ENCODE measurements around the gene SLC10A2.
"Not testable (repeated sequence)": the region's sequence is repeated elsewhere in the genome, so short reads cannot be mapped to it uniquely, and the experiment has no call there.

SLC10A2 gene, protein sequence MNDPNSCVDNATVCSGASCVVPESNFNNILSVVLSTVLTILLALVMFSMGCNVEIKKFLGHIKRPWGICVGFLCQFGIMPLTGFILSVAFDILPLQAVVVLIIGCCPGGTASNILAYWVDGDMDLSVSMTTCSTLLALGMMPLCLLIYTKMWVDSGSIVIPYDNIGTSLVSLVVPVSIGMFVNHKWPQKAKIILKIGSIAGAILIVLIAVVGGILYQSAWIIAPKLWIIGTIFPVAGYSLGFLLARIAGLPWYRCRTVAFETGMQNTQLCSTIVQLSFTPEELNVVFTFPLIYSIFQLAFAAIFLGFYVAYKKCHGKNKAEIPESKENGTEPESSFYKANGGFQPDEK

DNA sequence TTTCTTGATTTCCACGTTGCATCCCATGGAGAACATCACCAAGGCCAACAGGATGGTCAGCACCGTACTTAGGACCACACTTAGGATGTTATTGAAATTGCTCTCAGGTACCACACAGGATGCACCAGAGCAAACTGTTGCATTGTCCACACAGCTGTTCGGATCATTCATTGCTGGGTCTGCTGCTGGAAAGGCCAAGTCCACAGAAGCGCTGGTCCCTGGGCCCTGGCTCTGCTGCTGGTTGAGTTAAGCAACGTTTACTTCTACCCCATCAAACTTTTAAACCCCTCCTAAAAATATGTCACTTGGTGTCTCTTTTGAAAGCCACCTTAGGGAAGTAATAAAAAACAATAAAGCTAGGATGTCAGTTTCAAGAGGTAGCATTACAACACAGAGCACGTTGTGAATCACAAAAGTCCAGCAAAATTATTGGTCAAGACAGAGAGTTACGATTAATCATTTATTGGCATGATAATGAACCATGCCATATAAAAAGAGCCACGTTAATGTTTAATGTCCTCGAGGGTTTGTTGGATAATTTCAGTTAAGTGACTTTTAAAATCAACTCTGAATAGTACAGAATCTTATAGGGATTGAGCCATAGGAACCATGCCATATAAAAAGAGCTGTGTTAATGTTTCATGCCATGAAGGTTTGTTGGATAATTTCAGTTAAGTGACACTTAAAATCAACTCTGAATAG, at the start of gene SLC10A2:
Gene SLC10A2 (minus strand): TSS at position 339 of the 702 bp plus-strand sequence. CDS start 168 bp downstream, at position 171.
- DNase-seq (no peak), ATAC-seq (no peak)

GRCh38 chr13:103107580-103107979, 41.4 kb upstream of the SLC10A2 start:
- no peak for DNase-seq
- no peak for ATAC-seq

- no peak for ATAC-seq
- no peak for DNase-seq
Observed at GRCh38 chr13:103104340-103104739, 38.1 kb upstream of the SLC10A2 start.

- ATAC-seq, DNase-seq: not testable (repeated sequence)
Observed at GRCh38 chr13:103103456-103103855, 37.2 kb upstream of the SLC10A2 start.

DNA sequence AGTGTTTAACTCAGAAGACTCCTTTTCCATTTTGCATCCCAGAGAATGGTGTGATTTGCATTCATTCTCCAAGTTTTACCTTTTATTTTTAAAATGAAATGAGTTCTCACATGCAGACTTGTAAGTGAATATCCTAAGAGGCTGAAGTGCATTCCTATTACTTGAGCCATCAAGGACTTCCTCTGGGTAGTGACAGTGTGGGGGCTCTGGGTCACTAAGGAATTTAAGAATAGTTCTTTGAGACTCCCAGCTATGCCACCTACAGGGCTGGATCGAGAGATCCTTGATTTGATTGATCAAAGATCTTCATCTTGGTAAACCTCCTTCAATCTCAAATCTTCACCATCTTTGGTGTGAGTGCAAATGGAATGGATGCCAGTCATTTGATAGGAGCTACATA, 36.3 kb upstream of the SLC10A2 start:
- ATAC-seq (no peak), DNase-seq (no peak)

DNA sequence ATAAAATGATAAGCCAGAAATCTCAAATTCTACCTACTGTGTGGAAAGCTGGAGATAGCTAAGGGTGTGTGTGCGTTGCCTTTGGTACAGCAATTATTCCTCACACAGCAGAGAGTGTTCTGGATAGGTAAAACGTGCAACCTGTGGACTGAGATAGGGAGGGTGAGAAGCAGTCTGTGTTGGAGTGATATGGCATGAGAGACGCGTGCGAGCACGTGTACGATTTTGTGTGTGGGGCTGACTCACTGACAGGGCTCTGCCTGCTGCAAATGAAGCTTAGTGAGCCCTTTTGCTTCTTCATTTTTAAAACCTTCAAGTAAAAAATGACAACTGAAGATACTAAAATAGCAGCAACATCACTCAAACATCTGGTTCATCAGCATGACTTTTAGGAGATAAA, 35.7 kb upstream of the SLC10A2 start:
- DNase-seq (no peak), ATAC-seq (no peak)

DNA sequence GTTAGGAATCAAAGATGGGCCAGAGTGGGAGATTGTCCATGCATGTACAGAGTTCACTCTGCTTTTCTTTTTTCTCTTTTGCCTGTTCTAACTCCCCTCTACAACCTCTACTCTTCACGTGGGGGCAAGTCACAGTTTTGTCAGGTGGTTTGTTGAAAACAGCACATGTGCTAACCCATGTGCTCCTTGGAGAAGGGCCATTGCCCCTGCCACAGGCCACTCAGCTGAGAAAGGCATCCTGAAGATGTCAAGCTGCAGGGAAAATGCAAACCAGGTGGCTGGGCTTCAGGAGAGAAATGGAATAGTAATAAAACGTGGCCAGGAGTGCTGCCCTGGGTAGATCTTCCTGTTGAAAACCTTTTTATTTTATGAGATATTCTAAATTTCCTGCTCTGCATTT, 35.3 kb upstream of the SLC10A2 start:
- ATAC-seq (no peak), DNase-seq (no peak)

GRCh38 chr13:103100830-103101229, 34.6 kb upstream of the SLC10A2 start:
- ATAC-seq (no peak), DNase-seq (no peak)

DNA sequence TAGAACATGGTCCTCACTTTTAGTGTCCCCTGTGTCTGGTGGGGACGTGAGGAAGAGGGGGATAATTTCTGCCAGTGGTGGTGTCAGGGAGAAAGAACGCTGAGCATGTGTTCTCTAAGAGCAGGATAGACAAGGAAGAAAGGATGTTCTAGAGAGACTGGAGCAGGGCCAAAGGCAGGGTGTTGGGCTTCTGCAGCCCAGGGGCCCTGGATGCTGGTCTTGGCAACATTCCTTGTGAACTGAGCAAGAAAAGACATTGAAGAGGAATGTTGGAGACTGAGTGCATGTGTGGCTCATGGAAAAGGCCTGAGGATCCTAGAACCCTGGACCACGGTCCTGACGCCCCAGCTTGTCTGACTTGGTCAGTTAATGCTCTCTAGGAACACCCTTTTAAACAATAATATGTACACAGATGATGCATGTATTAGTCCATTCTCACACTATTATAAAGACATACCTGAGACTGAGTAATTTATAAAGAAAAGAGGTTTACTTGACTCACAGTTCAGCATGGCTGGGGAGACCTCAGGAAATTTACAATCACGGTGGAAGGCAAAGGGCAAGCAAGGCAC, 33.6 kb upstream of the SLC10A2 start:
- ATAC-seq (no peak), DNase-seq (no peak)

DNA sequence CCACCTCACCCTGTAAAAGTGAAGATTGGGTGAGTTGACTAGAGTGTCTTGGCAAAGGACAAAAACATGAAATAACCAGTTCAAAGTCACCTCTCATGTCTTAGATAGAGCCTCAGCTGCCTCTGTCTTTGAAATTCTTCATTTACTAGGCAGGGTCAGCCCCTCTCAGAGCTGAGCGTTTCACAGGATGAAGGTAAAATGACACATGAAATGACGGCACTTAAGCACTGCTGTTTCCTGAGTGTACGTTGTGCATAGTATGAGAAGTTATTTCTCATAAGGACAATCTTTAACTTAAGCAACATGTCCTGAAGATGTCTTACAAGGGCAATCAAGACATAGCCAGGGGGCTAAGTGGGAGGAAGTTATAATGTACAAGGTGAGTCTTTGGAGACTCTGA, 32.3 kb upstream of the SLC10A2 start:
- ATAC-seq (no peak), DNase-seq (no peak)

DNA sequence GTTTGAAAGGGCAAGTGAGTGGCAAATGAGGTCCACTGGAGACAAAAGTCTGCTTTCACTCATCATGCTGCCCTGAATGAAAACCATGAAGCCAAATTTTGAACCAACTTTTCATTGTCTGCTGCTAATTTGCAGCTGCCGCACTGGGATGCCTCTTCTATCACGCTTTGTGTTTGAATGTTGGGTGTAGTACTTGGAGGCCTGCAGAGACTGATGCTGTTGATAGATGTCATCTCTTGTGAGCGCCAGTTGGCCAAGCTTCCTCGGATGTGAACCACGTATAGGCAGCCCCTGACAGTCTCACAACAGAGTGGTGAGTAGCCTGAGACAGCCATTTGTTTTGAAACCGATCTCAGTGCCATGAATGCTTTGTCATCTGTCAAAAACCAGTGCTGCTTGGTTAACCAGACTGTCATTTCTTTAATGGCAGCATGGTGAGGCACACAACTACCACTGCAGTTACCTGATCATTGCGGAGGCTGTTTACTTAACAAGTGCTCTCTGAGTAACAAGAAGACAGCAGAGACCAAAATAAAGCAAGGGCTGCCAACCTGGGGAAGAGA, 31.2 kb upstream of the SLC10A2 start:
- ATAC-seq = no peak
- DNase-seq = no peak

GRCh38 chr13:103093649-103094048, 27.4 kb upstream of the SLC10A2 start:
- not testable (repeated sequence) for DNase-seq, ATAC-seq

GRCh38 chr13:103087275-103087674, 21.1 kb upstream of the SLC10A2 start:
- no peak for ATAC-seq

DNA sequence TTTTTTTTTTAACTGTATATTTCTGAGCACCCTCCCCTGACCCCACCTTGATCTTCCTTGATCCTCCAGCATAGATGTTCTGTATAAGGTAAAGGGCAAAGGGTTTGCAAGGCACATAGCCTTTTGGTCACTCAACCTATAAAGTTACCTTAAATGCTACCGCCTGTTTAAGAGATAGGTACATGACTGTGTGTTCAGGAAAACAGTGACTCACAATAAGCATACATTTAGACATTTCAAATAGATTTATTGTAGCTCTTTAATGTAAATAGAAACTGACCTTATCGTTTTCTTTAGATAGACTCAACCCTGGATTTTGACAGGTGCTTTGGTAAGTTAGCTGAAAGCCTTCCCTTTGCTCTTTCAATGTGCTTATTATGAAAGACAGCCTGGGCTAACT, 15.2 kb upstream of the SLC10A2 start:
- ATAC-seq (no peak), DNase-seq (no peak)

More at GRCh38 chr13:103087275-103087674, 21.1 kb upstream of the SLC10A2 start:
- DNase-seq = no peak

GRCh38 chr13:103078158-103078557, 11.9 kb upstream of the SLC10A2 start:
- no peak for ATAC-seq

GRCh38 chr13:103068836-103069235, 2.6 kb upstream of the SLC10A2 start:
- DNase-seq = no peak
- ATAC-seq = no peak

More at GRCh38 chr13:103078158-103078557, 11.9 kb upstream of the SLC10A2 start:
- DNase-seq = no peak

- DNase-seq = no peak
- ATAC-seq = no peak
Observed at GRCh38 chr13:103067751-103068555, 1.7 kb upstream of the SLC10A2 start.

- DNase-seq (no peak), ATAC-seq (no peak)
Observed at GRCh38 chr13:103066781-103067345, 646 bp upstream of the SLC10A2 start.

- ATAC-seq (no peak), DNase-seq (no peak)
Observed at GRCh38 chr13:103063376-103063775, 2.8 kb downstream of the SLC10A2 start.

GRCh38 chr13:103062079-103062478, 4.1 kb downstream of the SLC10A2 start:
- ATAC-seq (no peak), DNase-seq (no peak)

- DNase-seq (no peak), ATAC-seq (no peak)
Observed at GRCh38 chr13:103056008-103056407, 10.2 kb downstream of the SLC10A2 start.

DNA sequence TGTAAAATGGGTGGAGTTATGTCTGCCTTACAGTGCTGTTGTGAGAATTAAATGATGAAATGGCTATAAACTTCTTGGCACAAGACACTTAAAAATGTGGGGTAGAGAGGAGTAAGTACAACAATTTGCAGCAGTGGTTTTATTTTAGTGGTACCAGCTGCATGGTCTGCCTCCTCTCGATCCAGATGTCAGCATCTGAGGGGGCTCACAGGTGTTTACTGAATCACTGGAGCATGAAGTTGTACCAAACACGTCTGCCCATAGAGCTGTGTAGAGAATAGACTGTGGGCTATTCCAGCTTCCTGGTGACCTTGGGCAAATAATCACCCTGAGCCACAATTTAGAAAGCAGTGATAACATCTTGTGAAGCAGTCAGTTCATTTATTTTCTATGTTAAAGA, 11.1 kb downstream of the SLC10A2 start:
- DNase-seq (no peak), ATAC-seq (no peak)
